HL-60/S4 (cell line): ENCODE results near the gene UPF3A.
"Not testable (repeated sequence)": the region's sequence is repeated elsewhere in the genome, so short reads cannot be mapped to it uniquely, and the experiment has no call there.

Source experiments
- in situ Hi-C: fragments of 300-500 bp; cut with MboI; formaldehyde crosslinking; loops from 2 replicates; pipeline ENCODE4 v1.14.3; 2022; ENCODE audit warnings: low sequenced_read_pairs

UPF3A gene, protein sequence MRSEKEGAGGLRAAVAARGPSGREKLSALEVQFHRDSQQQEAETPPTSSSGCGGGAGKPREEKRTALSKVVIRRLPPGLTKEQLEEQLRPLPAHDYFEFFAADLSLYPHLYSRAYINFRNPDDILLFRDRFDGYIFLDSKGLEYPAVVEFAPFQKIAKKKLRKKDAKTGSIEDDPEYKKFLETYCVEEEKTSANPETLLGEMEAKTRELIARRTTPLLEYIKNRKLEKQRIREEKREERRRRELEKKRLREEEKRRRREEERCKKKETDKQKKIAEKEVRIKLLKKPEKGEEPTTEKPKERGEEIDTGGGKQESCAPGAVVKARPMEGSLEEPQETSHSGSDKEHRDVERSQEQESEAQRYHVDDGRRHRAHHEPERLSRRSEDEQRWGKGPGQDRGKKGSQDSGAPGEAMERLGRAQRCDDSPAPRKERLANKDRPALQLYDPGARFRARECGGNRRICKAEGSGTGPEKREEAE

DNA sequence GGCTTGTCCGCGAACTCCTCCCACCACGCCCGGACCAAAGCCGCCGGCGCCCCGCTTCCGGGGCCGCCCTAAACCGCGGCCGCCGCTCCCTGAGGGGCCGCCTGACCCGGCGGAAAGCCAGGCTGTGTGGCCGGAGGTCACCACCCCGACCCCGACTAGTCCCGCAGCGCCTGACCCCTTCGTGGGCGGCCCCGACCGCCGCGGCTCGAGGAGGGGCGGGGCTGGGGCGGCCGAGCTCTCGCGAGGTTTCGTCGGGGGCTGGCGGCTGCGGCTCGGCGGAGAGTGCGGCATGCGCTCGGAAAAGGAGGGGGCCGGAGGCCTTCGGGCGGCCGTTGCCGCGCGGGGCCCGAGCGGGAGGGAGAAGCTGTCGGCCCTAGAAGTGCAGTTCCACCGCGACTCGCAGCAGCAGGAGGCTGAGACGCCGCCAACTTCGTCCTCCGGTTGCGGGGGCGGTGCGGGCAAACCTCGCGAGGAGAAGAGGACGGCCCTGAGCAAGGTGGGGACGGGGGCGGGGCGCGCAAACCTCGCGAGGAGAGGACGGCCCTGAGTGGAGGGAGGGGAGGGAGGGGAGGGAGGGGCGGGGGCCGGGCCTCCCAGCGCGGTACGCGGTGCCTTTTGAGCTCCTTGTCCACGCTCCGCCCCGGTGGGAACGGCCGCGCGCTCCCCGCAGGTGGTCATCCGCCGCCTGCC is at the start of gene UPF3A:
UPF3A (plus strand) TSS at position 251 of the 690 bp plus-strand sequence; CDS start at position 290, 39 bp downstream.
- in situ Hi-C loops = no loop called here

GRCh38 chr13:114231886-114232285 is 49.5 kb upstream of the UPF3A start:
- in situ Hi-C loops = no loop called here

GRCh38 chr13:114234266-114234644 is 47.1 kb upstream of the UPF3A start:
- in situ Hi-C loops = no loop called here

DNA sequence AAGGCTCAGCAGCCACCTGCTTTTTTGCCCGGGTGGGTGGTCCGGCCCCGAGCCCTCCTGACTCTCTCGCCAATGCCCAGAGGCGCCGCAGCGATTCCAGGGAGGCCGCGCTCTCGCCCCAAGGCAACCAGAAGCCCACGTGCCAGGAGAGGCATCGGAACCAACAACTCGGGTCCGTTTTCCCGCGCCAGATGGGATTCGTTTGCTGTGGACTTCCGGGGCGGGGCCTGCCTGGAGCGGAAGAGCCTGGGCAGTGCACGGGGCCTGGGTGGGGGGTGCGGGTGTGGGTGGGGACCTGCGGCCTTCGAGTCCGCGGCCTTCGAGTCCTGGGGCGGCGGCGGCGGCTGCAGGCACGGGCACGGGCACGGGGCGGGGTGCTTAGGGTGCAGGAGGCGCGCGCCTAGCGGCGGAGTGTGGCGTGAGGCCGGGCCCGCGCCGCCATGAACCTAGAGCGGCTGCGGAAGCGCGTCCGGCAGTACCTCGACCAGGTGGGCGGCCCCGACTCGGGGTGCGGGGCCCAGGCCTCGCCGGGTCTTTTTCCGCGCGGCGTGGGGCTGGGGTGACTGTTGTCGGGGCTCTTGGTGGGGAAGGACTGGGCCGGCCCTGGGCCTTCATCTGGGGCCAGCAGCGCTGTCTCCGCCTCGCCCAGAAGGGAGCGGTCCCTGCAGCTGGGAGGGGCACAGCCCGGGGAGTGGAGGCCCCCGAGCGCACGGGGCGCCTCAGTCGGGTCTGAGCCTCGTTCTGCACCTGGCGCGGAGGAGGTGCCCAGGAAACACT is 46.6 kb upstream of the UPF3A start, which contains the start of gene CDC16:
CDC16 (plus strand) TSS at position 253 of the 777 bp plus-strand sequence; CDS start at position 441, 188 bp downstream.
- in situ Hi-C loops = no loop called here

GRCh38 chr13:114235697-114236096 is 45.7 kb upstream of the UPF3A start:
- in situ Hi-C loops = no loop called here

- in situ Hi-C loops = no loop called here
These were observed 45.2 kb upstream of the UPF3A start for GRCh38 chr13:114236227-114236626.

DNA sequence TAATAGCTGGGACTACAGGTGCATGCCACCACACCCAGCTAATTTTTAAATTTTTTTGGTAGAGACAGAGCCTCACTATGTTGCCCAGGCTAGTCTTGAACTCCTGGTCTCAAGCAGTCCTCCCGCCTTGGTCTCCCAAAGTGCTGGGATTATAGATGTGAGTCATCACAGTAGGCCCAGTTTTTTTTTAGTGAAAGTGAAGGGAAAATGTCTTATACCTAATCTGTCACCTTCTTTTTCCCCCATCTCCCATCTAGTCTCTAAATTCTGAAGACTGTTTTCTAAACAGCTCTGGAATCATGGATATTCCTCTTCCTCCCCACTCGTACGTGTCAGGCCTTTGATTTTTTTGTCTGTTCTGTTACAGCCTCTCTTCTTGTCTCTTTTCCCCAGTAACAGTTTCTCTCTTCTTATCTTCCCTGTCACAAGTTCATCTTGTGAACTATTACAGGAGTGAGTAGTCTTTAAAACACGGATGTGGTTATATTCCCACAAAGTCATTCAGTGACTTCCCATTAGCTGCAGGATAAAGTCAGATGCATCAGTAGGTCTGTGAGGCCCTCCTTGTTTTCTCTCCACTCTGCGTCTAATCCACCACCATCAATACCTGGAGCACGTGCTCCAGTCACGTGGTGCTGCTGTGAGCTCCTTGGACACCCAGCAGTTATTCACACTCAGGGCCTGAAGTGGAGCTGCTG is 43.8 kb upstream of the UPF3A start:
- in situ Hi-C loops = no loop called here

DNA sequence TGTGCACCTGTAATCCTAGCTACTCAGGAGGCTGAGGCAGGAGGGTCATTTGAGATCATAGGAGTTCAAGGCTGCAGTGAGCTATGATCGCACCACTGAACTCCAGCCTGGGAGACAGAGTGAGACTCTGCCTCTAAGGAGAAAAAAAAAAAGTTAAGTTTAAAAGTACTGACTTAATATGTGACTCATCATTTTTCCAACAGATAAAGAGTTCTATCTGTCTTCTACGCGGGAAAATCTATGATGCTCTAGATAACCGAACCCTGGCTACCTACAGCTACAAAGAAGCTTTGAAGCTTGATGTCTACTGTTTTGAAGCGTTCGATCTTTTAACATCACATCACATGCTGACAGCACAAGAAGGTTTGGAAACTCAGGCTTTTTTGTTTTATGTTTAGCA is 39.5 kb upstream of the UPF3A start:
- in situ Hi-C loops = no loop called here

DNA sequence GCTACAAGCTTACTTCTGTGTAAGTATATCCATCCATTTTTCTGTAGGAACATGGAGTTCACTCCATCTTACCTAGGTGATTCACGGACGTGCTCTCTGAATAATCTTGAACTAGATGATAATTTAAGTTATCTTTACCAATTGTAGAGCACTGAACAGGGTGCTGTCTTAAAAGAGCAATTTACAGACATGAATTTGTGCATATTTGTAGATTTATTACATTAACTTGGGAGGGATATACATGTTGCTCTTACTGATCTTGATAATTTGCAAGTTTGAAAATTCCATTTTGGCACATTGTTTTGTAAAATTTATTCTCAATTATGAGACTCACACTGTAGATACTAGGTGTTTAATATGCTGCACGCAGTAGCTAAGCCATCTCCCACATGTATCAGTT is 37.4 kb upstream of the UPF3A start:
- in situ Hi-C loops = no loop called here

- in situ Hi-C loops = no loop called here
These were observed 36.8 kb upstream of the UPF3A start for GRCh38 chr13:114244637-114245036.

- in situ Hi-C loops = no loop called here
These were observed 33.4 kb upstream of the UPF3A start for GRCh38 chr13:114248011-114248410.

GRCh38 chr13:114249077-114249476 is 32.3 kb upstream of the UPF3A start:
- in situ Hi-C loops = no loop called here

GRCh38 chr13:114251639-114252440 is 29.6 kb upstream of the UPF3A start:
- in situ Hi-C loops = not testable (repeated sequence)

GRCh38 chr13:114256547-114256946 is 24.9 kb upstream of the UPF3A start:
- in situ Hi-C loops = no loop called here

DNA sequence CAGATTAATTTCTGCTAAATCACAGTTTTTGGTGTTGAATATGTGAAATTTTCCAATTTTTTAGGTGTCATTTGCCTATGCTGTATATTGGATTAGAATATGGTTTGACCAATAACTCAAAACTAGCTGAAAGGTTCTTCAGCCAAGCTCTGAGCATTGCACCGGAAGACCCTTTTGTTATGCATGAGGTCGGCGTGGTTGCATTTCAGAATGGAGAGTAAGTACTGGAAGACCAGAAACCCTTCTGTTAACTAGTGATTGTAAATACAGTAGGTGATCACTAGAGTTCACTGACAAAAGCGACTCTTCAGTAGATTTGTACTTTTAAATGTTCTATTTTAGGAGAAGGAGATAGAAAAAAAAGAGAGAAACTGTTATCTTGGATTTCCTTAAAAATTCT is 24.4 kb upstream of the UPF3A start:
- in situ Hi-C loops = no loop called here

DNA sequence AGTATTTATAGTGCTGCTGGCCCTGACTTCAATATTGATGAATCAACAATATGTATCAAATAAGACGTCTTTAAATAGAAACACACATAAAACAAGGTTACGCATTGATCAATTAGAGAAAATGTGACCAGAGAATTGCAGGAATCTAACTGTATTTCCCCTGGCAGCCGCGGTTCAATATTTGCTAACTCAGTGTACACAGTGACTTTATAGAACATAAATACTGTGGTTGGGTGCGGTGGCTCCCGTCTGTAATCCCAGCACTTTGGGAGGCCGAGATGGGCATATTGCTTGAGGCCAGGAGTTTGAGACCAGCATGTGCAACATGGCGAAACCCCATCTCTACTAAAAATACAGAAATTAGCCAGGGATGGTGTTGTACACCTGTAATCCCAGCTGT is 22.8 kb upstream of the UPF3A start:
- in situ Hi-C loops = no loop called here

DNA sequence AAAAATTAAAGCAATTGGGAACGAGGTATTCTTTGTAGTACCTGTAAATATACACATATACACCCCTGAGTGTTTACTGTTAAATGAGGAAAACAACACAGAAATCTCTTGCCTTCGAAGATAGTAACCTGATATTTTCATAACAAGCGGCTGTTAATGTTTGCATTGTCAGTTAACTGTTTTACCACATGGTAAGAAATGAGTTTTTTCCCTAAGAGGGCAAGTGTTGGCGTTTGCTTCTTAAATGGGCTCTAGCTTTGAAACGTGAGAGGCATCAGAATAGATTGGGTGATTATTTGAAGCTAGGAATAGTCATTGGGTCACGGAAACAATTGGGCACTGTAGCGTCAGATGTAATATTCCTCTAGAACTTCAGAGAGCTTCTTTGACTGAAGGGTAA is 22.0 kb upstream of the UPF3A start:
- in situ Hi-C loops = no loop called here

DNA sequence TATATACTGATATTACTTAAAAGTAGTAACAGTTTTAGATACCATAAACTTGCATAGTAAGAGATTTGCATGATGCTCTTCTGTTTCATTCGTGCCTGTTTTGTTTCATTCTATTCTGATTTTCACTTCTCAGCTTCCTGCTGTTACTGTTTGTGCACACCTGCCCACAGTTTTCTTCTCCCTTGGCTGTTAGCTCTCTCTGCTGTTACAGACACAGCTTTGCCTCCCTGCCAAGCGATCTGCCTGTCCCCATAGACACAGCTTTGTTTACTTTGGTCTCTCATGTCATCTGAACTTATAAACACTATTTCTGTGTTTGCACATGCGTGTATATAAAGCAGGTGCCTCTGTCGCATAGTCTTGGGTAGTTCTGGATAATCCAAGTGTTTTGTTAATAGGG is 21.4 kb upstream of the UPF3A start:
- in situ Hi-C loops = no loop called here

DNA sequence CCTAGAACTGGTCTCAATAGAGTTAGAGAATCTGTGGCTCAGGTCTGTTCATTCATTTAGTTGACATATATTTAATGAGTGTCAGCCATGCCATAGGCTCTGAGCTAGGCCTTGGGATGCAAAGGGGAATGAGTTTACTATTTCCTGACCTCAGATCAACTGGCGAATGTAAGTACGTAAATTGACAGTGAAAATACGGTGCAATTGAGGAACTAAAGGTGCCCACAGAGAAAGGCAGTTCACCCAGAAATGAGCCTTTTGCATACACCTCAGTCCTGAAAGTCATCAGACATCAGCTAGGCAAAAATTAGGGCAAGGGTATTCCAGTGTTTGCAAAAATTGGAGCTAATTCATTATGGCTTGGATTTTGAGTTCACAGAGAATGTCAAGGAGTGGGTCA is 20.6 kb upstream of the UPF3A start:
- in situ Hi-C loops = no loop called here
